Stomach (tissue), 9 donors: ENCODE results near the gene ZNF280D. TPM values are rescaled to one million over a fixed set of nuclear protein-coding genes. Genes with fewer than 3 reads are reported as not detected.

Source experiments
- DNase-seq, 2 donors: peaks; one replicate each; pipeline versions ENCODE4 v3.0.0 to v3.0.0-alpha.2; 2013 to 2019
- H3K27ac ChIP-seq, 5 donors: fragments of 200-600 bp in 4 of 5; sonication (generic) in 4 of 5; one replicate each; pipeline ENCODE4 v1.5.1; 2013 to 2019; ENCODE audit warnings: mild to moderate bottlenecking in 1 of 5, moderate library complexity in 1 of 5
- H3K27me3 ChIP-seq, 3 donors: fragments of 200-600 bp; sonication (generic); one replicate each; pipeline ENCODE4 v1.5.1; 2017 to 2019; ENCODE audit warnings: mixed run types in 1 of 3
- H3K36me3 ChIP-seq, 4 donors: fragments of 200-600 bp; sonication (generic); 1 replicate in 3 of 4; 2 replicates in 1 of 4; pipeline ENCODE4 v1.5.1; 2016 to 2019
- H3K4me1 ChIP-seq, 4 donors: fragments of 200-600 bp; sonication (generic); one replicate each; pipeline ENCODE4 v1.5.1; 2016 to 2019
- H3K4me3 ChIP-seq, 4 donors: fragments of 200-600 bp; sonication (generic) in 3 of 4; one replicate each; pipeline ENCODE4 v1.5.1; 2016 to 2019; ENCODE audit warnings: mild to moderate bottlenecking in 1 of 4
- H3K9me3 ChIP-seq, 4 donors: fragments of 200-600 bp; sonication (generic); one replicate each; pipeline ENCODE4 v1.5.1; 2016 to 2019
- EP300 ChIP-seq: sonication (generic); formaldehyde crosslinking; IDR thresholded peaks from one replicate; pipeline ENCODE4 v1.6.1; 2017; ENCODE audit warnings: antibody characterized with exemption
- POLR2A ChIP-seq, 4 donors: fragments of 450-650 bp; IDR thresholded peaks; one replicate each; pipeline ENCODE4 v1.6.1; 2016; ENCODE audit warnings: antibody characterized with exemption in 4 of 4, control low read depth in 2 of 4, mild to moderate bottlenecking in 1 of 4, moderate library complexity in 1 of 4
- POLR2AphosphoS5 ChIP-seq, 3 donors: sonication (generic); formaldehyde crosslinking; IDR thresholded peaks; one replicate each; pipeline ENCODE4 v1.6.1; 2016; ENCODE audit warnings: antibody characterized with exemption in 3 of 3
- WGBS, 5 donors: extraction: QIAGEN DNeasy Blood & Tissue Kit in 3 of 5; methylation state at CpG; one replicate each; pipeline versions ENCODE4 v1.1.5 to v1.1.7; 2013 to 2018; 5-methylcytosine and 5-hydroxymethylcytosine counted together
- intact Hi-C: fragments of 100-400 bp; cut with DNase I; formaldehyde crosslinking; loops from one replicate; pipeline ENCODE4 v1.15.1; 2023; ENCODE audit warnings: low total_unique reads
- polyA plus RNA-seq, 3 donors: library from polyadenylated mRNA; stranded (reverse); fragments of 200-250 nt; gene quantifications; one replicate each; pipeline ENCODE4 v1.2.3, GENCODE V29; 2013
- total RNA-seq, 5 donors: library from RNA; depleted of rRNA; stranded (reverse); fragments of >200 nt; gene quantifications; one replicate each; pipeline versions ENCODE4 v1.1.0 to v1.2.3, GENCODE V29; 2014 to 2016
- TF ChIP-seq, protein P1 (sequence below), 7 experiments: fragments of 450-650 bp in 4 of 7; fragments of 200-600 bp in 3 of 7; sonication (generic) in 3 of 7; IDR thresholded peaks; one replicate each; pipeline ENCODE4 v1.5.1; 2016 to 2019; ENCODE audit warnings: antibody characterized with exemption in 7 of 7, control low read depth in 2 of 7, mild to moderate bottlenecking in 1 of 7
- donor health status: healthy with polysubstance abuse.
- donor health status: Bipolar disorder and iron deficiency.
- donor health status: healthy.

ZNF280D gene
- total and polyA plus RNA-seq, 8 donors, result 7.6 to 142 (median 33.3) TPM

DNA sequence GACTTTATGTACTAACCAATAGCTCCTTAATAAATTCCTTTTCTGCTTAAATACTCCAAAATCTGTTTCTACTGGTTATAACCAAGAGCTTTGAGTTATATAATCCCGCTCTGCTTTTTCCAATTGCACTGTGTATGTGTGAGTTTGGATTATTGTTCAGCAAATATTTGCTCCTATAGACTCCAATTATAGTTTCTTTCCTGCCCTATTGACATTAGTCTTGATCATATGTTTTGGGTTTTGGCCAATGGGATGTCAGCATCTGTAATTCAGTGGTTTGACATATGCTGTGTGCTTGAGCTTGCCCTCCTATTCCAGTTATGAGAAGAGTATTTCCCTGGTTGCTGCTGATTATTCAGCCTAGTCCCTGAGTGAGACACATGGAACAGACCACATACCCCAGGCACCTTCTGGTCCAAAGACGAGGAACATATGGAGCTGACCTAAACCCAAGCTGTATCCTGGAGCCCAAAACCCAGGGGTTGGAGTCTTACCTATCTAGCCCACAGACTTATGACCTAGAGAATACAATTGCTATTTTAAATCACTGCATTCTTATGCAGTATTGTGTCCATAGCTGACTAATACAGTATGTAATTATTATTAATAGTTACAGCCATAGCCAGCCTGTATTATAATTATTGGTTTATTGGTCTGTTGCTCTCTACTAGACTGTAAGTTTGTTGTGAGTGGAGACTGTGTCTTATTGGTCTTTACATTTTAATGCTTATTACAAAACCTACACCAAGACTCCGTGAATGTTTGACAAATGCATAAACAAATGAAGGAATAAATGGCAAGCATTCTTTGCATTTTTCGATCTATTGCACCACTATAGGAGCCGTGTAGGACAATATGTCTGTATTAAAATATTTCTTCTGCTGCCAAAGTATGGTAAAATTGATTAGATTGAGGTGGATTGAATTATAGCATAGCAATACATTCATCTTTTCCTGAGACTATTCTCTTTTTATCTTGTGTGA is 11.7 kb upstream of the ZNF280D start:
- intact Hi-C loops, result no loop called here
- H3K9me3 ChIP-seq, result no peaks in the 10 kb centered on the region
- H3K27me3 ChIP-seq, result no peaks in the 10 kb centered on the region
- no peak for TF ChIP-seq POLR2A (IDR thresholded peaks at IDR 0.05)
- no peak for TF ChIP-seq POLR2AphosphoS5 (IDR thresholded peaks at IDR 0.05)
- no peak for TF ChIP-seq EP300
- TF ChIP-seq, protein P1, sequence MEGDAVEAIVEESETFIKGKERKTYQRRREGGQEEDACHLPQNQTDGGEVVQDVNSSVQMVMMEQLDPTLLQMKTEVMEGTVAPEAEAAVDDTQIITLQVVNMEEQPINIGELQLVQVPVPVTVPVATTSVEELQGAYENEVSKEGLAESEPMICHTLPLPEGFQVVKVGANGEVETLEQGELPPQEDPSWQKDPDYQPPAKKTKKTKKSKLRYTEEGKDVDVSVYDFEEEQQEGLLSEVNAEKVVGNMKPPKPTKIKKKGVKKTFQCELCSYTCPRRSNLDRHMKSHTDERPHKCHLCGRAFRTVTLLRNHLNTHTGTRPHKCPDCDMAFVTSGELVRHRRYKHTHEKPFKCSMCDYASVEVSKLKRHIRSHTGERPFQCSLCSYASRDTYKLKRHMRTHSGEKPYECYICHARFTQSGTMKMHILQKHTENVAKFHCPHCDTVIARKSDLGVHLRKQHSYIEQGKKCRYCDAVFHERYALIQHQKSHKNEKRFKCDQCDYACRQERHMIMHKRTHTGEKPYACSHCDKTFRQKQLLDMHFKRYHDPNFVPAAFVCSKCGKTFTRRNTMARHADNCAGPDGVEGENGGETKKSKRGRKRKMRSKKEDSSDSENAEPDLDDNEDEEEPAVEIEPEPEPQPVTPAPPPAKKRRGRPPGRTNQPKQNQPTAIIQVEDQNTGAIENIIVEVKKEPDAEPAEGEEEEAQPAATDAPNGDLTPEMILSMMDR (IDR thresholded peaks at IDR 0.05), result no peak
- no peaks in the 10 kb centered on the region for H3K36me3 ChIP-seq
- H3K4me1 ChIP-seq, result no peaks in the 10 kb centered on the region
- 77 to 84% (median 82%) methylated on average over 5 of the region's 5 CpGs for WGBS, 5 donors
- no peak overlapping the region for H3K4me3 ChIP-seq
- DNase-seq, result no peak
- no peak overlapping the region for H3K27ac ChIP-seq

DNA sequence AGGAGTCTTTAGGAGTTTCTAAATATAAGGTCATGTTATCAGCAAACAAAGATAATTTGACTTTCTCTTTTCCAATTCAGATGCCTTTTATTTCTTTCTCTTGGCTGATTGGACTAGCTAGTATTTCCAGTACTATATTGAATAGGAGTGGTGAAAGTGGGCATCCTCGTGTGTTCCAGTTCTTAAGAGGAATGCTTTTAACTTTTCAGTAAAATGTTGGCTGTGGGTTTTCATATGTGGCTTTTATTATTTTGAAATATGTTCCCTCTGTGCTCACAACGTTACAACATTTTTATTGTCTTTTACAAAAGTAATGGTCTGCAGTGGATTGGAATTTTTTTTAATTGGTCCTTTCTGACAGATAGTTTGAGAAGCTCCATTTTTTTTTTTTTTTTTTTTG is 8.2 kb upstream of the ZNF280D start:
- no peak for TF ChIP-seq EP300
- no peak for TF ChIP-seq POLR2AphosphoS5 (IDR thresholded peaks at IDR 0.05)
- TF ChIP-seq POLR2A (IDR thresholded peaks at IDR 0.05), result no peak
- TF ChIP-seq, protein P1 (IDR thresholded peaks at IDR 0.05), result no peak
- intact Hi-C loops, result no loop called here
- WGBS, 5 donors, result 67 to 82% (median 74%) methylated on average over 2 of the region's 2 CpGs

DNA sequence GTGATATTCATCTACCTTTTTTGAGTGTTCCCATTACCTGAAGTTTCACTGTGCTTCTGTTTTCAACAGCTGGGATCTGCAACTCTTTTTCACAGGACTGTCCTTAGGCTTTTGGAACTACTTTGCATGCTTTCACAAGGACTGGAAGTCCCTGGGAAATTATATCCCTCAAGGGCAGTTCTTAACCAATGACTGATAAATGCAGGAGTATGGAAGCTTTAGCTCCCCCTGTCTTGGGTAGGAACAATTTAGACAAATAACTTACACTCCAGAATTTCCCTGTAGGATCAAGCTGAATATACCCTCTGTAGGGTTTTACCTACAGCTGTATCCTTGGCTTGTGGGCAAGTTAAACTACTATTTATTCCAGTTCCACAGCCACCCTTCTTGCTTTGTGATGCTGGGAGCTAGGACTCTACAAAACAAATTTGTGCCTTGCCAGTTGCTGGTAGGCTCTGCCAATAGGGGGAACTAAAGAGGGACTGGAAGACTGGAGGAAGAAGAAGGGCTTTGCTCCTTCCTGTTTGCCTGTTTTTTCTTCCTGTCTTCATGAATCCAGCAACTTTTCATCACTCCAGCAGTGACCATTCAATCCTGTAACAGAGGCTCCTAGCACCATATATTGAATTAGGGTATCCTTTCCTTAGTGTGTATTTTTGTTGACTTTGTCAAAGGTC is 6.8 kb upstream of the ZNF280D start:
- Histone ChIP-seq H3K27ac (no peak overlapping the region), H3K36me3 (no peaks in the 10 kb centered on the region), H3K4me1 (peaks cover 0 to 18% (median 12%) of the 10 kb centered on the region in 4 donors), H3K27me3 (no peaks in the 10 kb centered on the region), H3K9me3 (no peaks in the 10 kb centered on the region), H3K4me3 (no peak overlapping the region)
- no peak for DNase-seq
- intact Hi-C loops, result no loop called here
- TF ChIP-seq, protein P1 (IDR thresholded peaks at IDR 0.05), result no peak
- TF ChIP-seq EP300 (no peak), POLR2A (IDR thresholded peaks at IDR 0.05) (no peak), POLR2AphosphoS5 (IDR thresholded peaks at IDR 0.05) (no peak)

More for the DNA sequence above, 8.2 kb upstream of the ZNF280D start:
- H3K4me1 ChIP-seq, result peaks cover 0 to 18% (median 11%) of the 10 kb centered on the region in 4 donors
- DNase-seq, result no peak
- H3K36me3 ChIP-seq, result no peaks in the 10 kb centered on the region
- H3K27me3 ChIP-seq, result no peaks in the 10 kb centered on the region
- no peaks in the 10 kb centered on the region for H3K9me3 ChIP-seq
- no peak overlapping the region for H3K4me3 ChIP-seq
- H3K27ac ChIP-seq, result no peak overlapping the region

DNA sequence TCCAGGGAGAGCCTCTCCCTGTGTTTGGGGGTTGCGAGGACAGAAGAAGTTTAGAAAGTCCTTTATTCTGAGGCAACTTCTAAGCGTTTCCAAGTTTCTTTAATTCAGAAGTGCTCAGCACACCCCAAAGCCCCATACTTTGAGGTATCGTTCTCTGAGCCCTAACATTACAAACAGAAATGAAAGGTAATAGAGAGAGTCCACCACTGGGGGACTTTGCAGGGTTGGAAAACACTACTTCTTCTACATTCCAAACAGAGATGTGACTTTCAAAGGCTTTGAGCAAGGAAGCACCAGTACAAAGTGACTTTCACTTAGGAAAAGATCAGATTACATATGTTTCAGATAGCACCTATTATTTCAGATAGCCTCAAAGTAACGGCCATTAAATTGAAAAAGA is 6.2 kb upstream of the ZNF280D start:
- peaks cover 0 to 18% (median 12%) of the 10 kb centered on the region in 4 donors for H3K4me1 ChIP-seq
- TF ChIP-seq POLR2AphosphoS5 (IDR thresholded peaks at IDR 0.05) (no peak), EP300 (no peak), POLR2A (IDR thresholded peaks at IDR 0.05) (no peak)
- TF ChIP-seq, protein P1 (IDR thresholded peaks at IDR 0.05), result no peak
- WGBS, 5 donors, result 82 to 91% (median 87%) methylated on average over 4 of the region's 4 CpGs

More for the DNA sequence above, 6.2 kb upstream of the ZNF280D start:
- no peak overlapping the region for H3K4me3 ChIP-seq
- no peak for DNase-seq
- H3K27ac ChIP-seq, result no peak overlapping the region
- intact Hi-C loops, result no loop called here
- no peaks in the 10 kb centered on the region for H3K27me3 ChIP-seq
- no peaks in the 10 kb centered on the region for H3K36me3 ChIP-seq
- H3K9me3 ChIP-seq, result no peaks in the 10 kb centered on the region
